ENCODE measurements around the gene POLR3H. TPM values are rescaled to one million over a fixed set of nuclear protein-coding genes. Genes with fewer than 3 reads are reported as not detected.

Gene POLR3H
- total and polyA plus RNA-seq, 2 of the 4 experiments (the other 2 are of a cell fraction) = 37.8 to 67.8 TPM

DNA sequence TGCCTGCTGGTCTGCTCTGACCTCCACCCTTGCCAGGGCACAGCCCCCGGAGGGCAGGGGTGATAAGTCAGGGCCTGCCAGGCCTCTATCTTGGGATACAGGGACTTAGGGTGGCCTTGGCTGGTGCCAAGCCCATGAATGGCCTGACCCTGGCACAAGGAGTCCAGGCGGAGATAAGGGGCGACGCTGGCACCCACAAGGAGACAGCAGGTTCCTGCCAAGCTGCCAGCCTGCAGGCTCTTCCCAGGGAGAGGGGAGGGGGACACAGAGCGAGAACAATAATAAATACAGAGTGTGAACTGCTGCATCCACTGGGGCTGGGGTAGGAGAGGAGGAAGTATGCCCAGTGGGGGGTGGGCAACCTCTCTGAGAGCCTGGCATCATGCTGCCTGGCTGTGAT lies 17.5 kb upstream of the POLR3H start:
- intact Hi-C loops (cut with micrococcal nuclease) = no loop called here

More for the DNA sequence above, 17.5 kb upstream of the POLR3H start:
- Histone ChIP-seq H3K36me3 (ENCODE audit: control insufficient read depth, insufficient read depth, low read length) (peaks cover 3% of the 10 kb centered on the region; the same call in 1 of the 2 replicates), H4K5ac (ENCODE audit: low read depth, low read length) (no peak overlapping the region), H4K8ac (ENCODE audit: low read depth in 2 of 2, low read length in 2 of 2) (peak overlapping the region in 1 of 2 experiments; percentile 87; a peak in 2 of 4 replicates), H2BK120ac (ENCODE audit: low read depth, low read length) (peak overlapping the region; percentile 92), H2BK5ac (ENCODE audit: low read depth, low read length, poor library complexity, severe bottlenecking) (peak overlapping the region; percentile 85), H3K14ac (replicated peaks; ENCODE audit: low read depth, low read length) (peak overlapping the region; percentile 98), H3K27ac (ENCODE audit: insufficient read depth, low read length) (peak overlapping the region; percentile 73), H3K9me3 (ENCODE audit: control insufficient read depth, insufficient read depth, low read length) (no peaks in the 10 kb centered on the region), H3K18ac (ENCODE audit: low read depth, low read length) (no peak overlapping the region; the same call in 1 of the 2 replicates), H2AFZ (replicated peaks; ENCODE audit: low read length, poor library complexity) (peak overlapping the region; percentile 88), H3K9me1 (ENCODE audit: insufficient read depth, low read length) (peaks cover 29% of the 10 kb centered on the region), H2AK9ac (replicated peaks; ENCODE audit: low read depth, low read length, poor library complexity) (peak overlapping the region; percentile 99), H4K91ac (ENCODE audit: insufficient read depth, low read depth, low read length) (peak overlapping the region; percentile 89), H2AK5ac (ENCODE audit: low read depth, low read length) (peak overlapping the region; percentile 98), H3K4ac (ENCODE audit: low read depth, low read length) (peak overlapping the region; percentile 98), H4K20me1 (ENCODE audit: insufficient read depth, low read length) (peaks cover 3% of the 10 kb centered on the region), H3K79me1 (ENCODE audit: low read depth in 1 of 2, low read length in 2 of 2) (peaks cover 8 to 69% of the 10 kb centered on the region in 2 experiments; a peak in 3 of 4 replicates), H3K56ac (ENCODE audit: extremely low read depth, insufficient read depth, low read length) (peak overlapping the region; percentile 69; the same call in 1 of the 2 replicates), H3K4me2 (ENCODE audit: low read depth, low read length) (peak overlapping the region; percentile 94), H3K27me3 (ENCODE audit: control insufficient read depth, insufficient read depth, low read length) (no peaks in the 10 kb centered on the region), H2BK20ac (ENCODE audit: low read depth, low read length) (peak overlapping the region; percentile 65; the same call in 1 of the 2 replicates), H3K23ac (ENCODE audit: low read depth, low read length) (peak overlapping the region; percentile 96), H3K4me3 (ENCODE audit: insufficient read depth, low read depth, low read length) (peak overlapping the region; percentile 80), H3K4me1 (ENCODE audit: control insufficient read depth, insufficient read depth, low read length) (peaks cover 32% of the 10 kb centered on the region), H3K9ac (ENCODE audit: low read depth, low read length) (peak overlapping the region; percentile 83), H2BK15ac (ENCODE audit: low read depth, low read length) (peak overlapping the region; percentile 98; the same call in 2 of the 3 replicates)
- CTCF ChIA-PET = interaction anchor here (0.5 to 0.7 kb wide), 2 partner anchors 20 to 195 kb away, joined by 3 to 4 read pairs; no protein-coding TSS in a partner anchor
- ATAC-seq (ENCODE audit: low read depth) = no peak
- in situ Hi-C loops (cut with MboI; ENCODE audit: low sequenced_read_pairs) (no loop called here), dilution Hi-C loops (cut with HindIII; ENCODE audit: low sequenced_read_pairs, unreplicated experiment) (no loop called here)
- no TSS peak for BruUV-seq (replicated peaks)
- POLR2A ChIA-PET (ENCODE audit: unreplicated experiment) = no interaction called here
- DNase-seq = no peak
- no CpG with 5 or more reads among the region's 5 CpGs for WGBS, 2 experiments (ENCODE audit: extremely low coverage in 2 of 2, insufficient read length in 1 of 2)
- TF ChIP-seq, protein P1, sequence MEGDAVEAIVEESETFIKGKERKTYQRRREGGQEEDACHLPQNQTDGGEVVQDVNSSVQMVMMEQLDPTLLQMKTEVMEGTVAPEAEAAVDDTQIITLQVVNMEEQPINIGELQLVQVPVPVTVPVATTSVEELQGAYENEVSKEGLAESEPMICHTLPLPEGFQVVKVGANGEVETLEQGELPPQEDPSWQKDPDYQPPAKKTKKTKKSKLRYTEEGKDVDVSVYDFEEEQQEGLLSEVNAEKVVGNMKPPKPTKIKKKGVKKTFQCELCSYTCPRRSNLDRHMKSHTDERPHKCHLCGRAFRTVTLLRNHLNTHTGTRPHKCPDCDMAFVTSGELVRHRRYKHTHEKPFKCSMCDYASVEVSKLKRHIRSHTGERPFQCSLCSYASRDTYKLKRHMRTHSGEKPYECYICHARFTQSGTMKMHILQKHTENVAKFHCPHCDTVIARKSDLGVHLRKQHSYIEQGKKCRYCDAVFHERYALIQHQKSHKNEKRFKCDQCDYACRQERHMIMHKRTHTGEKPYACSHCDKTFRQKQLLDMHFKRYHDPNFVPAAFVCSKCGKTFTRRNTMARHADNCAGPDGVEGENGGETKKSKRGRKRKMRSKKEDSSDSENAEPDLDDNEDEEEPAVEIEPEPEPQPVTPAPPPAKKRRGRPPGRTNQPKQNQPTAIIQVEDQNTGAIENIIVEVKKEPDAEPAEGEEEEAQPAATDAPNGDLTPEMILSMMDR (conservative IDR thresholded peaks at IDR 0.05; ENCODE audit: low read depth, low read length) = no peak
- TF ChIP-seq MAZ (IDR thresholded peaks at IDR 0.05; ENCODE audit: borderline replicate concordance, low read depth, low read length) (no peak), CHD1 (IDR thresholded peaks at IDR 0.05; ENCODE audit: low read depth, low read length) (no peak), MXI1 (IDR thresholded peaks at IDR 0.05; ENCODE audit: borderline replicate concordance, low read depth, low read length) (no peak), RCOR1 (IDR thresholded peaks at IDR 0.05; ENCODE audit: insufficient replicate concordance, low read length) (no peak)
- TF ChIP-seq, protein P2, sequence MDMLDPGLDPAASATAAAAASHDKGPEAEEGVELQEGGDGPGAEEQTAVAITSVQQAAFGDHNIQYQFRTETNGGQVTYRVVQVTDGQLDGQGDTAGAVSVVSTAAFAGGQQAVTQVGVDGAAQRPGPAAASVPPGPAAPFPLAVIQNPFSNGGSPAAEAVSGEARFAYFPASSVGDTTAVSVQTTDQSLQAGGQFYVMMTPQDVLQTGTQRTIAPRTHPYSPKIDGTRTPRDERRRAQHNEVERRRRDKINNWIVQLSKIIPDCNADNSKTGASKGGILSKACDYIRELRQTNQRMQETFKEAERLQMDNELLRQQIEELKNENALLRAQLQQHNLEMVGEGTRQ (IDR thresholded peaks at IDR 0.05; ENCODE audit: low read depth, low read length) = no peak
